GM21390 (cell line): ENCODE measurements around the gene ATP6AP2.

Experiments used
- ATAC-seq: cut with Tn5 transposase; IDR thresholded peaks from one replicate; pipeline ENCODE4 v1.9.1; 2021; ENCODE audit not compliant: unreplicated experiment

Gene ATP6AP2

DNA sequence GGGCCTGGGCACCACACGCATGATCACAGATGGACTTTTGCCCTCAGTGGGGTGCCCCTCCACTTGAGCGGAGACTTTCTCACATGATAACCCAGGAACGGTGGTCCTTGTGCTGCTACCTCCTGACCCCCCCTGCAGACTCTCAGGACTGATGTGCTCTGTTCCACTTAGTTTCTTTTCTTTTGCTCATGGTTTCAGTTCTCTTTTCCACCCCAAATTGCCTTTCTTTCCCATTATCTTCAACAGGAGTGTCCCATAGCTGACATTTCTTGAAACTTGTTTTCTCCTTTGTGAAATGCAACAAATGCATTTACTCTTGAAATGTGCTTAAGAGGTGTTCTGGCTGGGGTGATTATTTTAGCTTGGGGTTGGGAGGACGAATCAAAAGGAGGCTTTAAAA lies 51.4 kb downstream of the ATP6AP2 start:
- ATAC-seq = no peak

- ATAC-seq = no peak
Measured at GRCh38 chrX:40637687-40638086, 56.9 kb downstream of the ATP6AP2 start.

DNA sequence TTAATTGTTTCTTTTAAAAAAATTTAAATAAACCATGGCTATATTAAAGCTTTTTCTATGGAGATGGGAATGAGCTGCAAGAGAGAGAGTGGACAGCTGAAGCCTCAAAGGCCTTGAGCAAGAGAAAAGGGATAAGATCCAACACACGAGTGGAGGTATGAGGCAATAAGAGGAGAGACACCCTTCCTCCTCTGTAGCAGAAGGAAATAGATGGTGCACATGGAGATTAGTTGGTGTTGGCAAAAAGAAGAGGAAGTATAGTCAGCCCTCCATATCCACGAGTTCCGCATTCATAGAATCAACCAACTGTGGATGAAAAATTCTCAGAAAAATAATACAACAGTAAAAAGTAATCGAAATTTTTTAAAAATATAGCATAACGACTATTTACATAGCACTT lies 63.4 kb downstream of the ATP6AP2 start:
- ATAC-seq = no peak

DNA sequence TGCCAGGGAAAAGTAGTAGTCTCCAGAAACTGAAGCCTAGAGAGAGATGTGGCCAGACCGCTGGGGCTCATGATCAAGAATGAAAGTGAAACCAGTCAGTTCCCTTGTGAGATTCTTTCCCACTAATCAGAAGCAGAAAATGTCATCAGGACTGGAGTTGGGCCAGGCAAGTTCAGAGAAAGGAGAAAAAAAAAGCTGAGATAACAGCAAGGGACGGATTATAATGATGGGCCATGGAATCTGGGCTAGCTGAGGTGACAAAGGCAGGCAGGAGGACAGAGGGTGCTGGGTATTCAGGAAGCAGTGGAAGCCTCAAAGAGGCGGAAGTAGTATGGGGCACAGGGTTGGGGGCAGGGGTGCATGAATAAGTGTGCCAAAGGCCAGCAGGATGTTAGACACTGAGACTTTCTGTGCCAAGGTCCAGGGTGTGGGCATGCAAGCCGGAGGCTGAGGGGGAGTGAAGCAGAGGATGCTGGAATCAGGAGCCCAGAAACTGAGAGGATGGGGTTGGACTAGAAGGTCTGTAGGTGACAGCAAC lies 64.1 kb downstream of the ATP6AP2 start:
- ATAC-seq = peak; percentile 32

DNA sequence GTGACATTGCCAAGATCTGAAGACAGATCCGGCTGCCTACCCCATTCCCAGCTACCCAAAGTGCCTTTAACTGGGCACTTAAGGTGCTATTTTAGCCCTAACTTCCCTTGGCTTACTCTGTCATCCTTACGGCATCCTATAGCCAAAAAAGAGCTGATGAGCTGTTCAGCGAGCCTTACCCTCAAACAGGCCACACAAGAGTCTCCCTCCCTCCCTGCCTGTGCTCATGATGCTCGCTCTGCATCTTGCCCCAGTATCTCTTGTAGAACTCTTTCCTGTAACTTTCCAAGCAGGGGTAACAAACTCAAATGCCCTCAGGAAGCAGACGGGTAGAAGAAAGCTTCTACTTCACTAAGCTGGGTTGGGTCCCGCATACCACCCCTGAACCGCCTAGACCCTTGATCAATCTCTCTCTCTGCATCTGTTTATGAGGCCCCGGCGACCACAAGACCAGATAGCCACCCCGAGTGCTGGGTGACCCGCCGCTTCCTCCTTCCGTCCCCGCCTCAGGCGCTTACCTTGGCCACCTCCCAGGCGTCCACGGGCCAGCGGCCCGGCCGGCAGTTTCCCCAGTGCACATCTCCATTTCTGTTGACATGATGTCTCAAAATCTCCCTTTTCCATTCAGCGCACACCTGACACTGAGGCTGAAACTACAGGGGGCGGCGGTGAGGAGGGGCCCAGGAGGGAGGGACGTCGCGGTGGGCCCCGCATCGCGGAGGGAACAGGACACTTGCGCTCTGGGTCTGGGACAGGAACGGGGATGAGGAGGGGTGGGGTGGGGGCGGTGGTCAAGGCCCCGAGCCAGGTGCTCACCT lies 65.9 kb downstream of the ATP6AP2 start:
- ATAC-seq = peak; percentile 24

DNA sequence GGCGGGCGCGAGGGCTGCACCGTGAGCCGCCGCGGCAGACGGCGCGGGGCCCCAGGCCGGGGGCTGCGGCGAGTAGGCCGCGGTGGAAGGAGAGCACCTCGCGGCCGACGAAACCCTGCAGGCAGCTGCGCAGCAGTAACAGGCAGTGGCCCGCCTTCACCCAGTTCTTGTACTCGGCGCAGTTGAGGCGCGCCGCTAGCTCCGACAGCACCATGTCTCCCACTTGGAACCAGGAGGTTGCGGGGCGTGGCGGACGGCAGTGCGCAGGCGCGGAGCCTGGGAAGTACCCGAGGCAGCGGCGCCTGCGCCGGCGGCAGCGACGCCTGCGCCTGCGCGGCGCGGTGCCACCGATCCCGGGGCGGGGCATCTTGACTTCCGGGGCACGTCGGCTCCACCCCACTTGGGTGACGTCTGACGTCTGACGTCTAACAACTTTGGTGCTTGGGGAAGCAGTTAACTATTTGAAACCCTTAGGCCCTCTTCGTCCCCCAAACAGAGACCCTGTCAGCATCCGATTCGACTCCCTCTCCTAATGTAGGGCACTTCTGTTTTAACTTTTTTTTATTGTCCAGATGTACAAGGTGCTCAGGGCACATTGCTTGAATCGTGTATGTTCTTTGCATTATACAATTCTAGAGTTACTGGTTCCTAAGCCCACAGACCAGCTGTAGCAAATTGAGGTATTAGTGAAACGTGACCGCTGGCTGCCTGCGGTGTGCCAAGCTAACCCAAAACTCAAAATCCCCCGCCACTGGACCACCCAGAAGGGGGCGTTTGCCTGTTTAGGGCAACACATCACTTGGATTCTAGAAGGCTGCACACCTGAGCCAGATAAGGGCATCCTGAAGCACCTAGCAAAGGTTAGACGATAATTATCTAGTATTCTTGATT lies 66.8 kb downstream of the ATP6AP2 start, which contains the start of gene CXorf38:
Gene CXorf38 (minus strand): TSS at position 255 of the 891 bp plus-strand sequence. CDS start 41 bp downstream, at position 214.
- ATAC-seq = peak; percentile 61

GRCh38 chrX:40651620-40652223 lies 71.0 kb downstream of the ATP6AP2 start:
- no peak for ATAC-seq

- ATAC-seq = no peak
Measured at GRCh38 chrX:40652664-40653063, 71.9 kb downstream of the ATP6AP2 start.

DNA sequence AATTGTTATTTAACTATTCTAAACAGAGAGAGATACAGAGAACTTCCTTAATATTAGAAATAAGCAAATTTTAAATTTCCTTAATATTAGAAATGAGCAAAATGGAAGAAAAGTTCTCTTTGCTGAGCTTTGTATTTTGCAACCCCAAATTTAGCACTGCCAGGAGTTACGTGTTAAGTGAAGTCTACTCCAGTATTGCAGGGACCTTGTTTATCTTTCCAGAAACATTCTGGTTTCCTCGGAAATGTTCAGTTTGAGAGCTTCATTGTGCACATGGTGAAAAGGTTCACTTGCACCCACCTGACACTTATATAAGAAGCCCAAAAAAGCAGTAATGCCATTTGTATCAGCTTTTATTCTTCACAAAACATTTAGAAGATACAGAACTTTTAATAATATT lies 72.8 kb downstream of the ATP6AP2 start:
- ATAC-seq = no peak
